ENCODE data around the gene PCDH7.

Gene PCDH7

DNA sequence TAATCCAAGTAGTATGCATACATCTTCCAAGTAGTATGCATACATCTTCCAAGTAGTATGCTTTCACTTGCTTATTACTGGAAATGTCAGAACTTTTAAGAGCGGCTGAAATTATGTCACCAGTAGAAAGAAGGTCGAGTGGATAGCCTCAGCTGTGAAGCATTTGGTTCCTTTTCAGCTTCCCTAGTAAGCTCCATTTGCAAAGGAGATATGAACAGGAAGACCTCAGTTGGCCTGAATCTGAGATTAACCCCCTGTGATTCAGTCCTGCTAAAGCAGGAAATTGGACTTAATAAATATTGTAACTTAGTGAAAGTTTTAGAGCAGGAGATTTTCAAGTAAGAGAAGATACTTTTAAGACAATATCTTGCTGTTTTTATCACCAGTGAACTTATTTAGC is 48.1 kb downstream of the PCDH7 start:
- Histone ChIP-seq H3K9ac (no peak overlapping the region), H3K9me3 (replicated peaks in 1 of 11) (no peaks in the 10 kb centered on the region), H3K27me3 (no peaks in the 10 kb centered on the region), H3K27ac (no peak overlapping the region), H3K4me2 (no peak overlapping the region), H4K20me1 (no peaks in the 10 kb centered on the region), H3K36me3 (no peaks in the 10 kb centered on the region), H3K4me1 (peaks cover 0 to 9% (median 7%) of the 10 kb centered on the region in 10 experiments; a peak in 13 of 20 replicates), H3K4me3 (no peak overlapping the region)
- TF ChIP-seq Cebpa-rat (IDR thresholded peaks at IDR 0.05): no peak

DNA sequence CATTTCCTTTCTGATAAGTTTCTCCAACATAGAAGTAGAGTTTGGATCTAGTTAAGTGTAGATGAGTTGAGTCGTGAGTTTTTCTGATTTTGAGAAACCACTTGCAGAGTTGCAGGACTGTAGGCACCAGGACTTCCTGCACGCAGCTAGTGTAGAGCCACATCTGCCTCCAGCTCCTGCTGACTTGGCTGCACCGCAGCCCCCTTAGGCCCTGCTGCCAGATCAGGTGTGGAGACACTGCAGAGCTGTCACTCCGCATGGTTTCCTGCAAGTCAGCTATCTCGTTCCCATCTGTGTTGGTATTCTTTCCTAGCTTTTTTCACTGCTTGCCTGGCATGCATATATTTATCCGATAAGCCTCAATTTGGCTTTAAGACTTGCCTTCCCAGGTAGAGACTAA is 48.9 kb downstream of the PCDH7 start:
- no peak for TF ChIP-seq Cebpa-rat (IDR thresholded peaks at IDR 0.05)
- no peak overlapping the region for H3K4me3 ChIP-seq
- no peaks in the 10 kb centered on the region for H3K27me3 ChIP-seq
- no peaks in the 10 kb centered on the region for H3K9me3 ChIP-seq (replicated peaks in 1 of 11)
- no peaks in the 10 kb centered on the region for H3K36me3 ChIP-seq
- no peaks in the 10 kb centered on the region for H4K20me1 ChIP-seq
- no peak overlapping the region for H3K9ac ChIP-seq
- no peak overlapping the region for H3K27ac ChIP-seq
- H3K4me2 ChIP-seq: no peak overlapping the region
- H3K4me1 ChIP-seq: peaks cover 0 to 18% (median 13%) of the 10 kb centered on the region in 10 experiments; a peak in 16 of 20 replicates

DNA sequence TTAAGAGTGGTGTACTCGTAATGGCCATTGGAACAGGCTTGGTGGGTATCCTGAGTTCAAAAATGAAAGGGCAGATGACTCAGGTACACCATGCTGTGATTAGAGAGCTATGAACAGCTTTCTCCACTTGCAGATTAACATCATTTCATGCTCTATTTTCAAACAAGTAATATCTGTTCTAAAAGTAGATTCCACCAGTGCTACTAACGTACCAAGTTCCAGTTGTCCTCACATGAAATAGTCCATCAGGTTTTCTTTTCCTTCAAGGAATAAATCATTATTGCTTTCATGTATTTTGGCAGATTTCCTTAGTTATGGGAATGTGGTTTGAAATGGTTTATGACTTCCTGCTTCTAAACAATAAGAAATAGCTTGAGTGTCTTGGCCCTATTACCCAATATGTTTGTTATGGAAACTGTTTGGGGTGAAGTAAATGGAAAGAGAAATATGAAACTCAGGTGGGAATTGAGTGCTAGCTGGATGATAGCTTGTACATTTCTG is 49.9 kb downstream of the PCDH7 start:
- no peaks in the 10 kb centered on the region for H4K20me1 ChIP-seq
- H3K4me2 ChIP-seq: no peak overlapping the region; a peak in 1 of 22 replicates
- H3K9ac ChIP-seq: no peak overlapping the region
- no peaks in the 10 kb centered on the region for H3K36me3 ChIP-seq
- no peak overlapping the region for H3K4me3 ChIP-seq
- no peaks in the 10 kb centered on the region for H3K27me3 ChIP-seq
- H3K27ac ChIP-seq: no peak overlapping the region
- no peak for TF ChIP-seq Cebpa-rat (IDR thresholded peaks at IDR 0.05)
- H3K4me1 ChIP-seq: peaks cover 0 to 21% (median 13%) of the 10 kb centered on the region in 10 experiments; a peak in 16 of 20 replicates
- H3K9me3 ChIP-seq (replicated peaks in 1 of 11): no peaks in the 10 kb centered on the region

GRCh38 chr4:30770812-30771211 is 50.6 kb downstream of the PCDH7 start:
- peaks cover 0 to 21% (median 13%) of the 10 kb centered on the region in 10 experiments; a peak in 16 of 20 replicates for H3K4me1 ChIP-seq
- no peak overlapping the region for H3K4me3 ChIP-seq
- no peaks in the 10 kb centered on the region for H3K27me3 ChIP-seq
- H3K9me3 ChIP-seq (replicated peaks in 1 of 11): no peaks in the 10 kb centered on the region; a peak in 1 of 22 replicates
- H3K27ac ChIP-seq: no peak overlapping the region
- no peak for TF ChIP-seq Cebpa-rat (IDR thresholded peaks at IDR 0.05)
- H3K9ac ChIP-seq: no peak overlapping the region
- no peak overlapping the region for H3K4me2 ChIP-seq
- no peaks in the 10 kb centered on the region for H4K20me1 ChIP-seq
- H3K36me3 ChIP-seq: no peaks in the 10 kb centered on the region

DNA sequence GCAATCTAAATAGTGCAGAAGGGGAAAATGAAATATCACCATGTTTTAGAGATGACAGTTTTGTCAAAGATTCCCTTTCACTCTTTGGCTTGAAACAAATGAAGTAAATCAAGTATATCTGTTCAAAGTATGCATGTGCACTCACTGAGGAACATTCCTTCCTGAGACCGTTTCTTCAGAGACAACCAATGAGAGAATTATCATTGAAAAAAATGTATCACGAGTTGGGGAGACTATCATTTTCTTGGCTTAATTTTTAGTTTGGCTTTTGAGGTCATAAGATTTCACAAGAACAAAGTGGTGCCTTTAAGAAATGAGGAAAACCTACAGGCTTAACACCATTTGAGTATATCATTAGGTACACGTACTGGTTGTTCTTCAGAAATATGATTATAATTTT is 56.3 kb downstream of the PCDH7 start:
- Histone ChIP-seq H3K27me3 (no peaks in the 10 kb centered on the region), H4K20me1 (no peaks in the 10 kb centered on the region), H3K4me2 (no peak overlapping the region), H3K9me3 (replicated peaks in 1 of 11) (no peaks in the 10 kb centered on the region; a peak in 1 of 22 replicates), H3K4me1 (peaks cover 0 to 14% (median 9%) of the 10 kb centered on the region in 10 experiments; a peak in 15 of 20 replicates), H3K36me3 (no peaks in the 10 kb centered on the region), H3K4me3 (no peak overlapping the region), H3K9ac (no peak overlapping the region), H3K27ac (no peak overlapping the region)
- TF ChIP-seq Cebpa-rat (IDR thresholded peaks at IDR 0.05): no peak

GRCh38 chr4:30776921-30777415 is 56.8 kb downstream of the PCDH7 start:
- Histone ChIP-seq H3K9ac (no peak overlapping the region), H3K27ac (no peak overlapping the region), H4K20me1 (no peaks in the 10 kb centered on the region), H3K36me3 (no peaks in the 10 kb centered on the region), H3K4me1 (peaks cover 0 to 14% (median 9%) of the 10 kb centered on the region in 10 experiments; a peak in 15 of 20 replicates), H3K9me3 (replicated peaks in 1 of 11) (no peaks in the 10 kb centered on the region; a peak in 1 of 22 replicates), H3K4me2 (no peak overlapping the region), H3K27me3 (no peaks in the 10 kb centered on the region), H3K4me3 (no peak overlapping the region)
- TF ChIP-seq Cebpa-rat (IDR thresholded peaks at IDR 0.05): no peak
